Measurements from ENCODE around the gene C6orf89.

DNA sequence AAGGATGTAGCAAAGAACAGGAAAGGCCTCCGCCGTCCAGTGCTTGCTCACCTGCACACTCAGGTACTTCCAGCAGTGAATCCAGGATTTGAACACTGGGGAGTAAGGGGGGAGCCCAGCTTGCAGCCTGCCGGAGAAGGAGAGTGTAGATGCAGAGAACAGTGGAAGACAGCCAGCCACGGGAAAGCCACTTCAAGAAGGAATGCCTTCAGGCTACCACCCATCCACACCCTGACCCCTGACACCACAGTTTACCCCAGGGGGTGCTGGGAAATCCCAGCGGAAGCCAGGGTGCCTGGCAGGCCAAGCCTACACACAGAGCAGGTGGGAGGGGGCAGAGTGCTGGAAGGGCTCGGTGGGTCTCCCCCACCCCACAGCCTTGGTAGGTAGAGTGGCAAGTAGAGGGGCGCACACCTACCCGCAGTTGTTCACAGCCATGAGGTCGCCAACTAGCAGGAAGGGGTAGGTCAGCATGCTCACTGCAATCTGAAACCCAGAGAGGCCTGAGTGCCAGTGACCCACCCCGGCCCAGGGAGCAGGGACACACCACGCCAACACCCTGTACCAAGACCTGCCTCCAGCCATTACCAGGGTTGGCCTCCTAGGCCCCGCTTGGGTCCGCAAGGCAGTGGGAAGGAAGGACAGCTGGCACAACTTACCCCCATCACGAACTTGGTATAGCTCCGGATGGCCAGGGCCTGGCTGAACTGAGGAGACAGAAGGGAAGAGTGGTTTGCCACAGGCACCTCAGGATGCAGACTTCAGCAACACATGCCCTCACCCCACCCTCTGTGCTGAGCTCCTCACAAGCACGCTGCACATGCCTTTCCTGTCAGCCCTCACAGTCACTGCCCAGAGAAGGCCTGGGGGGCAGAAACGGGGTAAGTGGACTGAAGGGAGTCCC lies 84.5 kb downstream of the C6orf89 start:
- TF ChIP-seq, protein P1, sequence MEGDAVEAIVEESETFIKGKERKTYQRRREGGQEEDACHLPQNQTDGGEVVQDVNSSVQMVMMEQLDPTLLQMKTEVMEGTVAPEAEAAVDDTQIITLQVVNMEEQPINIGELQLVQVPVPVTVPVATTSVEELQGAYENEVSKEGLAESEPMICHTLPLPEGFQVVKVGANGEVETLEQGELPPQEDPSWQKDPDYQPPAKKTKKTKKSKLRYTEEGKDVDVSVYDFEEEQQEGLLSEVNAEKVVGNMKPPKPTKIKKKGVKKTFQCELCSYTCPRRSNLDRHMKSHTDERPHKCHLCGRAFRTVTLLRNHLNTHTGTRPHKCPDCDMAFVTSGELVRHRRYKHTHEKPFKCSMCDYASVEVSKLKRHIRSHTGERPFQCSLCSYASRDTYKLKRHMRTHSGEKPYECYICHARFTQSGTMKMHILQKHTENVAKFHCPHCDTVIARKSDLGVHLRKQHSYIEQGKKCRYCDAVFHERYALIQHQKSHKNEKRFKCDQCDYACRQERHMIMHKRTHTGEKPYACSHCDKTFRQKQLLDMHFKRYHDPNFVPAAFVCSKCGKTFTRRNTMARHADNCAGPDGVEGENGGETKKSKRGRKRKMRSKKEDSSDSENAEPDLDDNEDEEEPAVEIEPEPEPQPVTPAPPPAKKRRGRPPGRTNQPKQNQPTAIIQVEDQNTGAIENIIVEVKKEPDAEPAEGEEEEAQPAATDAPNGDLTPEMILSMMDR (IDR thresholded peaks at IDR 0.05) = no peak
- no peak for TF ChIP-seq POLR2A (IDR thresholded peaks at IDR 0.05)

All from Peyer's patch (tissue), 4 donors.